HG03442 (cell line): ENCODE data around the gene RRAD.
A peak's percentile ranks its signal among the peaks of the same experiment; 100 is the strongest.

Source experiments
- ATAC-seq: cut with Tn5 transposase; IDR thresholded peaks from one replicate; pipeline ENCODE4 v1.9.1; 2021; ENCODE audit warnings: mild to moderate bottlenecking, moderate library complexity; ENCODE audit not compliant: unreplicated experiment

The RRAD gene

GRCh38 chr16:66934138-66934838, 9.0 kb upstream of the RRAD start, which contains the start of gene CIAO2B:
Gene CIAO2B (minus strand): TSS chr16:66934402. CDS start chr16:66934364, 38 bp downstream.
- peak; percentile 69 for ATAC-seq

- ATAC-seq: peak; percentile 9
Measured at GRCh38 chr16:66933776-66934137, 8.4 kb upstream of the RRAD start.

DNA sequence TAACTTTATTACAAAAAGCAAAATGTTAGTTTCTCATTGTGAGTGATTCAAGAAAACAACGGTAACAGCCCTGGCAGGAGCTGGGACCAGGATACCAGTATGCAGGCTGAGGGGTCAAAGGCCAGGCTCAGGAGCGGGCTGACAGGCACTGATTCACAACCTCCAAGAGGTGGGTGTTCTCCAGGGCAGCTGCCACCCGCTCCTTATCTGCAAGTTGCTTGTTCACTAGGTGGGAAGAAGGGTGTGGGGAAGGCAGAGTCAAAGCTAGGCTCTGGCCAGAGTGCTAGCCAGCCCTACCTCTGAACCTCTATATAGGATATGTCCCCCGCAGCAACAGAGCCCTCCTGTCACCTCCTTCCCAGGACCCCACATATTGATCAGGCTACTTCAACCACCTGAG, 6.7 kb upstream of the RRAD start:
- no peak for ATAC-seq

- ATAC-seq: no peak
Measured at GRCh38 chr16:66931665-66932064, 6.3 kb upstream of the RRAD start.

DNA sequence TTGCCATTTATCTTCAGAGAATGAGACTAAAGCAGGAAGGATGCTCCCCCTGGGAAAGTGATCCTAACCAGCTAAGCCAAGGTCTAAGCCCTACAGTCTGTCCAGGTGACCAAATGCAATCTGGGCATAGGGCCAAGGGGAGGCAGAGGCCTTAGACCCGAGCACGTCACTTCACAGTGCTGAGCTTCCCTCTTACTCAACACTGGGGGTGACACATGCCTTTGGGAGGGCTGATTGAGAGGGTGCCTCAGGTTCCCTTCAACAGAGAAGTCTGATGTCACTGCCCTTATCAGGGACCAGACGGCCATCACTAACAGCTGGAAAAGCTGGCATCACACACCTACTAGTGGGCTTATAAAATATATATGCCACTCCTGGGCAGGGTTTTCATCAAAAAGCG, 4.9 kb upstream of the RRAD start:
- ATAC-seq: no peak

DNA sequence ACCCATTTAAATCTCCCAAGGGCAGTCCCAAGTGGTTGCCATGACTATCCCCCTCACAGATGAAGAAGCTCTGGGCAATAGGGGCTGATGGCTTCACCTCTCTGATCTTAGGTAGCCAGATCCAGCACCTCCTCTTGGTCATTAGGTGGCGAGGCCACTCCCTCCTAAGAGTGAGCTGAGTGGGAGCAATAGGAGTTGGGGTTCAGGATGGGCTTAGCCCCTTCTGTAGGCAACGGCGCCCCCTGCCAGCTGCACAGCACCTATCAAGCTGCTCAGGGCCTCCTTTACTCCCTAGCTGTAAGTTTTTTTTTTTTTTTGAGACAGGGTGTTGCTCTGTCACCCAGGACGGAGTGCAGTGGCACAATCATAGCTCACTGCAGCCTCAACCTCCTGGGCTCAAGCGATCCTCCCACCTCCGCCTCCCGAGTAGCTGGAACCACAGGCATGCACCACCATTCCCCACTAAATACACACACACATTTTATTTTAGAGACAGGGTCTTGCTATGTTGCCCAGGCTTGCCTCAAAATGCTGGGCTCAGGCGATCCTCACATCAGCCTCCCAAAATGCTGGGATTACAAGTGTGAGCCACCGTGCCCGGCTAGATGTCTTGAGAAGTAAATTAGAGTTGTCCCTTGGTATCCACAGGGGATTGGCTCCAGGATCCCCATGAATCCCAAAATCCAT, 3.5 kb upstream of the RRAD start:
- no peak for ATAC-seq

GRCh38 chr16:66927918-66928649, 2.7 kb upstream of the RRAD start:
- ATAC-seq: no peak

GRCh38 chr16:66926961-66927436, 1.7 kb upstream of the RRAD start:
- no peak for ATAC-seq

- no peak for ATAC-seq
Measured at GRCh38 chr16:66926171-66926947, 1.0 kb upstream of the RRAD start.

DNA sequence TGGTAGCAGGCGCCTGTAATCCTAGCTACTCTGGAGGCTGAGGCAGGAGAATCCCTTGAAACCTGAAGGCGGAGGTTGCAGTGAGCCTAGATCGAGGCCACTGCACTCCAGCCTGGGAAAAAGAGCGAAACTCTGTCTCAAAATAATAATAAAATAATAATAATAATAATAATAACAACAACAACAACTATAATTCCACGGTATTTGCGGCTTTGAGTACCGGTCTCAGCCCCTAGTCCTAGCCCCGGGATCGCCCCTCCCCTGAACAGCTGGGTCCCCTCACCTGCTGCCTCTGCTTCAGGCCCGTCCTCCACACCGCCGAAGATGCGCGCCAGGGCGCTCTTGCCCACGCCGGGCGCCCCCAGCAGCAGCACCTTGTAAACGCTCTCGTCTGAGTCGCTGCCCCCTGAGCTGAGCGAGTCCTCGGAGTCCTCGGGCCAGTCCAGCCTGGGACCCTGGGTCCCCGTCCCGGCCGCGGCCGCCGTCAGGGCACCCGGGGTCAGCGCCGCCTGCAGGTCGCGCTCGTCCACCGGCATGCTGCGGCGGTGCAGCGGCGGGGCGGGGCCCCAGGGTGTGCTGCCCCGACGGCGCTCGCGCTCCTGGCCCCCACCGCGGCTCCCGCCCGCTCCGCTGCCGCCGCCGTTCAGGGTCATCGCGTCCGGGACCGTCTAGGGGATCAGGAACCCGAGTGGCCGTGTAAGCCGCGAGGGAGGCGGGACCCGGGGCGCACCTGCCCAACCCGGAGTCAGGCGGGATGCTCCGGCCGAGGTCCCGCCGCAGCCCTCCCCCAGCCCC, 611 bp downstream of the RRAD start:
- peak; percentile 34 for ATAC-seq

DNA sequence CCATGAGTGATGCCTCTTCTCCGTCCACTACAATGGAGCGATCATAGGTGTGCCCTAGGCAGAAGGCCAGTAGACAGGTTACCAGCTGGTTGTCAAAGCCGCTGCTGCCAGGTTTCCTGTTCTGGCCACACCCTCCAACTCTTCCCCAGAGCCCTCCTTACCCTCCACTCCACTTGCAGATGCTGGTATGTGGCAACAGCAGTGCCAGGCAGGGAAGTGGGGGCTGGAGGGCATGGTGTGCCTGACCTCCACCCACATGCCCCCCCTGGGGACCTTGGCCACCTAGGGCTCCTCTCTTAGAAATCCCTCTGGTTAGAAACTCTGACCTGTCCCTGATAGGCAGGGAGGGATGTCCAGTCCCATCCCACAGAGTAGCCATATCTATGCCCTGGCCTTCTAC, 1.5 kb downstream of the RRAD start:
- ATAC-seq: no peak

DNA sequence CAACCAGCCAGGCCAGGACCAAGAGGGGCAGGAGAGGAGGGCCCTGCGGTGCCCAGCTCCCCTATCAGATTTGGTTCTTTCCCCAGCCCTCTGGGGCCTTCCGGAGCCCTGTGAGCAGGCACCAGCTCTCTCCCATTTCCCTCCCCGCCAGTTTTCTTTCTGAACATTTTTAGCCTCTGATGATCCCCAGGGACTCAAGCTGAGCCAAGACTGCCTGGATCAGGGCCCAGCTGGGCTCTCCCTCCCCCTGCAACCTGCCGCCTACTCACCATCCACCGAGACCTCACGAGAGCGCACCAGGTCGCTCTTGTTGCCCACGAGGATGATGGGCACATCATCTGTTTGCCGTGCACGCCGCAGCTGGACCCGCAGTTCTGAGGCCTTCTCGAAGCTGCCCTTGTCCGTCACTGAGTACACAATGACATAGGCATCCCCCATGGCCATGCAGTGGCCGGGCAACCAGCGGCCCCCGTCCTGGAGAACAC, 2.0 kb downstream of the RRAD start:
- no peak for ATAC-seq

DNA sequence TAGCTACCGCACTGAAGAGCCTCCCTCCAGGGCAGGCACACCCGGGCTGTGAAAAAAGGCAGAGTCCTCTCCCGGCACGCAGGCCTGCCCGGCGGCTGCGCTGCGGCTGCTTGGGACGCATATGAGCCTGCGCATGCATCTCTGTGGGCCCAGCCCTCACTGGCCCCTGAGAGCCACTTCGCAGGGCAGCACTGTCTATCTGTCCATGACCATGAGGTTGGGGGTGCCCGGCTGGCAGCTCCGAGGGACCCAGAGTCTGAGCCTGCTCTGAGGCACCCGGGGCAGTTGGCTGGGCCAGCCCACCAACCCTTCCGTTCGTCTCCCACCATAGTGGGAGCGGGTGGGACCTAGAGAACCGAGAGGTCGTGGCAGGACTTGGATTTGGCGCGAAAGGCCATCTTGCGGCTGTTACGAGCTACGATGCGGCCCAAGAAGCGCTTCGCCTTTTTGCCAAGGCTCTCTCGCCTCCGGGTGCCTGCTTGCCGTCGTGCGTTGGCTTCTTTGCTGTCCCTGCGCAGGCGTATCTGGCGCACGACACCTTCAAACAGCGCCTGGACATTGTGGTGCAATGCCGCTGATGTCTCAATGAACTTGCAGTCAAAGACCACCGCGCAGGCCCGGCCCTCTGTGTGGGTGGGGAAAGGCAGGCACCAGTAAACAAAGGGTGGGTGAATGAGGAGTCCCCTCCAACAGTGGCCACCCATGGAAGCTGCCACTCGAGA, 3.4 kb downstream of the RRAD start:
- ATAC-seq: no peak

GRCh38 chr16:66920924-66921680, 4.2 kb downstream of the RRAD start:
- no peak for ATAC-seq

DNA sequence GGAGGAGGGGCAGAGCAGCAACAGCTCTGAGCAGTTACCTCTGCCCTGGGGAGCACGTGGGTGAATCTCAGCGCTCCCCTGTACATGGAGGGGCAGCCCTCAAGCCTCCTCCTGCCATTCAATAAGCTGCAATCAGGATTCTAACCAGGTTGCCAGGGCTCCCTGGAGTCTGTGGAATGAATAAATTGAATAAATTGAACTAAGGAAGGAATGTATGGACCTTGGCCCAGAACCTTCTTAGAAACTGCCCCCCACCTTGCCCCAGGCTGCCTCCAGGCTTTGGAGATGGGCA, 5.1 kb downstream of the RRAD start:
- ATAC-seq: no peak

DNA sequence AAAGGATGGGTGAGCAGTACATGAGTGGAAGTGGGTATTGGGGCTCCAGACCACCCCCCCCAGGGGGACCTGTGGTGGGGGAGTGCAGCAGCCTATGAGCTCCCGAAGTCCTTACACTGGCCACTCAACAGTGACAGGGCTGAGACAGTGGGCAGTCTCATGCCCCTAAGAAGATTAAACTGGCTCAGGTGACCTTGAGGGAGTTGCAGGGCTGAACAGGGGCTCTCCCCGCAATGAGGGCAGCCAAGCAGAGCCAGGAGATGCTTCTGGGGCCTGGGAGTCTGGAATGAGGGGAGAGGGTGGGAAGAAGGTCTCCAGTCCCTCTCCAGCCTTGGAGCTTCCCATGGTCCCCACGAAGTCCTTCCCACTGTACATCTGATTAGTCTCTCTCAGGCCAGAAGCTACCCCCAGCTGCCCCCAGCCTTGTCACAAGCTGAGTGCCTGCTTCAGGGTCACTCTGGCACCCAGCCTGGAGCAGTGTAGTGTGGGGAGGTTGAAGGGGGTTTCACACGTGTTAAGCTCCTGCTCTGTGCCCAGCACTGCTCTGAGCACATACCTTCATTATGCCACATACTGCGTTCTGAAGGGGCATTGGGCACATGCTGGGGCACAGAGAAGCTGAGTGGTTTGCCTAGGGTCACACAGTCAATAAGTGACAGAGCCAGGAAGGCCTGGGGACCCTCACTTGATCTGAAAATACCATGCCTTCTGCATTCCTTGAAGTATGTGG, 5.6 kb downstream of the RRAD start:
- no peak for ATAC-seq

GRCh38 chr16:66918803-66919568, 6.3 kb downstream of the RRAD start, which contains the start of gene CDH16:
Gene CDH16 (minus strand): TSS chr16:66918885. CDS start chr16:66918065, 820 bp downstream.
- ATAC-seq: no peak
